HepG2 (cell line): ENCODE results near the gene BICRAL. TPM values are rescaled to one million over a fixed set of nuclear protein-coding genes. Genes with fewer than 3 reads are reported as not detected.

Source experiments
- CBX2 ChIP-seq, 2 experiments: fragments of 200-600 bp in 1 of 2; sonication (generic); formaldehyde crosslinking in 1 of 2; IDR thresholded peaks; 2 replicates each; pipeline versions ENCODE4 v1.7.0 to v1.8.1; 2018 to 2022; ENCODE audit warnings: low read depth in 2 of 2, low read length in 1 of 2, mild to moderate bottlenecking in 1 of 2, missing genetic modification reagents in 1 of 2
- HES4 ChIP-seq: sonication (generic); formaldehyde crosslinking; IDR thresholded peaks from 2 replicates; pipeline ENCODE4 v1.9.0; 2021; ENCODE audit warnings: mild to moderate bottlenecking, missing genetic modification reagents, borderline replicate concordance
- MAFK ChIP-seq, 2 experiments: IDR thresholded peaks in 1 of 2; conservative IDR thresholded peaks in 1 of 2; 2 replicates each; pipeline ENCODE4 v1.6.1; 2011; ENCODE audit warnings: improper control_type of control experiment in 2 of 2, low read length in 2 of 2
- MAX ChIP-seq: IDR thresholded peaks from 2 replicates; pipeline ENCODE4 v1.6.1; 2012; ENCODE audit warnings: inconsistent platforms
- POLR2G ChIP-seq: fragments of 200-400 bp; formaldehyde crosslinking; IDR thresholded peaks from 2 replicates; pipeline ENCODE4 v1.6.1; 2018; ENCODE audit warnings: mild to moderate bottlenecking, low read depth, low read length, moderate library complexity
- PTBP1 ChIP-seq: fragments of 200-400 bp; formaldehyde crosslinking; IDR thresholded peaks from 2 replicates; pipeline ENCODE4 v1.6.1; 2018; ENCODE audit warnings: low read length, low read depth; ENCODE audit not compliant: poor library complexity, severe bottlenecking
- RBFOX2 ChIP-seq: fragments of 200-400 bp; formaldehyde crosslinking; IDR thresholded peaks from 2 replicates; pipeline ENCODE4 v1.6.1; 2017; ENCODE audit warnings: low read depth, mild to moderate bottlenecking, low read length
- SNAPC4 ChIP-seq: sonication (generic); formaldehyde crosslinking; IDR thresholded peaks from 2 replicates; pipeline ENCODE4 v1.4.0; 2020; ENCODE audit warnings: mild to moderate bottlenecking, missing genetic modification reagents
- XRCC5 ChIP-seq: fragments of 200-400 bp; formaldehyde crosslinking; optimal IDR thresholded peaks from 2 replicates; pipeline ENCODE3; 2017; ENCODE audit warnings: mild to moderate bottlenecking, low read length
- ZBTB1 ChIP-seq: sonication (generic); formaldehyde crosslinking; IDR thresholded peaks from 2 replicates; pipeline ENCODE4 v1.4.0; 2020; ENCODE audit warnings: missing genetic modification reagents, borderline replicate concordance
- ZBTB33 ChIP-seq: sonication (generic); formaldehyde crosslinking; IDR thresholded peaks from 2 replicates; pipeline ENCODE4 v1.4.0; 2020; ENCODE audit warnings: missing genetic modification reagents
- ZFP1 ChIP-seq: IDR thresholded peaks from 2 replicates; pipeline ENCODE4 v1.6.1; 2016
- ZFP90 ChIP-seq: sonication (generic); formaldehyde crosslinking; IDR thresholded peaks from 2 replicates; pipeline ENCODE4 v1.8.0; 2022; ENCODE audit warnings: missing genetic modification reagents, mild to moderate bottlenecking, inconsistent platforms, borderline replicate concordance
- ZNF160 ChIP-seq: sonication (generic); formaldehyde crosslinking; IDR thresholded peaks from 2 replicates; pipeline ENCODE4 v1.8.0; 2022; ENCODE audit warnings: mild to moderate bottlenecking, inconsistent platforms, missing genetic modification reagents
- polyA plus RNA-seq, 8 experiments: library from polyadenylated mRNA; depleted of rRNA in 3 of 8; stranded (reverse) in 7 of 8; unstranded in 1 of 8; fragments of >200 nt; fragmentation: Illumina TruSeq in 4 of 8; extraction: Trizol in 4 of 8; gene quantifications; 2 replicates each; pipeline versions ENCODE4 v1.2.1 to v1.2.3, GENCODE V29; 2011 to 2016; ENCODE audit warnings: low read depth in 4 of 8, missing spikeins in 1 of 8, mixed read lengths in 1 of 8; ENCODE audit not compliant: insufficient read depth in 1 of 8
- total RNA-seq, 5 experiments: library from RNA; depleted of rRNA; stranded (reverse); fragments of >200 nt; fragmentation: Illumina TruSeq; extraction: Trizol; gene quantifications; 2 replicates each; pipeline ENCODE4 v1.2.3, GENCODE V29; 2016; ENCODE audit warnings: low read depth in 1 of 5
- TF ChIP-seq, protein P1 (sequence below): sonication (generic); formaldehyde crosslinking; IDR thresholded peaks from 2 replicates; pipeline ENCODE4 v1.5.0; 2020; ENCODE audit warnings: mild to moderate bottlenecking, missing genetic modification reagents, moderate library complexity
- TF ChIP-seq, protein P2 (sequence below): IDR thresholded peaks from 2 replicates; pipeline ENCODE4 v1.6.1; 2016; ENCODE audit warnings: low read depth, borderline replicate concordance
- TF ChIP-seq, protein P3 (sequence below), 2 experiments: fragments of 450-650 bp in 1 of 2; sonication (generic) in 1 of 2; formaldehyde crosslinking; IDR thresholded peaks; 2 replicates each; pipeline versions ENCODE4 v1.5.0 to v1.8.0; 2020 to 2022; ENCODE audit warnings: mild to moderate bottlenecking in 1 of 2, missing genetic modification reagents in 1 of 2

BICRAL gene
- total and polyA plus RNA-seq, 2 of the 13 experiments (the other 11 are each of a cell fraction or from before 2014, with no cell fraction given), result 5.0 to 13.5 TPM

DNA sequence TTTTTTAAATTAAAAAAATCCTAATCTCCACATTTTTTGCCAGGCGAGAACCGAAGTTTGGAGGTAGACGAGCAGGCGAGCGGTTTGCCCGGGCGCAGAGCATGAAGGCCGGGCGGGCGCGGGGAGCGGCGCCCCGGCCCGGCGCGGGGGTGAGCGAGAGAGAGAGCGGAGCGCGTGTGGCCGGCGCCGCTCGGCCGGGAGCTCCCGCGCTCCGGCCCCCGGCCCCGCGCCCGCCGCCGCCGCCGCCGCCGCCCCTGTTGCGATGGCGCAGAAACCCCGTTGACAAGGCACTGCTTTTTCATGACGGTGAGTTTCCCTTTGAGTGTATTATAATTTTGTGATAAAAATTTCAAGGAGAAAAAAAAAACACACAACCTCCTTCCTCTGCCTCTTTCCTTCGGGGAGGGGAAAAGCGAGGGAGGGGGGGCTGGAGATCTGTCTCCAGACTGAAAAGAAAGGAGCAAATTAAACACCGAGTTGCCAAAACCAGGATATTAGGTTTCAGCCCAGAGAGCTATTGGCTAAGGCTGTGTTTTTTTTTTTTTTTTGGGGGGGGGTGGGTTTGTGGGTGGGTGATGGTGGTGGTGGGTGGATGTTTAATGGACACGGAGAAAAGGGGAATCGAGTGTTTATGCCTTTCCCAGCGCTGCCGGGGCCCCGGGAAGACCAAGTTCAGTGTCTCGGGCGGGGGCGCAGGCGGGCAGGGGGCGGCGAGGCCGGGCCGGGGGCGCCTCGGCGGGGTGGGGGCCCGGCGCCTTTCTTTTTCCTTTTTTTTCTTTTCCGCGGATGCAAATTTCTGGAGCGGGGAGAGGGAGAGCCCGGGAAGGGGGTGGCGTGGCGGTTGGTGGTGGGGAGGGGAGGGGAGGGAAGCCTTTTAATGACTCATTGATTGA, at the start of gene BICRAL (continued):
- TF ChIP-seq, protein P1, sequence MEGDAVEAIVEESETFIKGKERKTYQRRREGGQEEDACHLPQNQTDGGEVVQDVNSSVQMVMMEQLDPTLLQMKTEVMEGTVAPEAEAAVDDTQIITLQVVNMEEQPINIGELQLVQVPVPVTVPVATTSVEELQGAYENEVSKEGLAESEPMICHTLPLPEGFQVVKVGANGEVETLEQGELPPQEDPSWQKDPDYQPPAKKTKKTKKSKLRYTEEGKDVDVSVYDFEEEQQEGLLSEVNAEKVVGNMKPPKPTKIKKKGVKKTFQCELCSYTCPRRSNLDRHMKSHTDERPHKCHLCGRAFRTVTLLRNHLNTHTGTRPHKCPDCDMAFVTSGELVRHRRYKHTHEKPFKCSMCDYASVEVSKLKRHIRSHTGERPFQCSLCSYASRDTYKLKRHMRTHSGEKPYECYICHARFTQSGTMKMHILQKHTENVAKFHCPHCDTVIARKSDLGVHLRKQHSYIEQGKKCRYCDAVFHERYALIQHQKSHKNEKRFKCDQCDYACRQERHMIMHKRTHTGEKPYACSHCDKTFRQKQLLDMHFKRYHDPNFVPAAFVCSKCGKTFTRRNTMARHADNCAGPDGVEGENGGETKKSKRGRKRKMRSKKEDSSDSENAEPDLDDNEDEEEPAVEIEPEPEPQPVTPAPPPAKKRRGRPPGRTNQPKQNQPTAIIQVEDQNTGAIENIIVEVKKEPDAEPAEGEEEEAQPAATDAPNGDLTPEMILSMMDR (CRISPR knock-in tag), result no peak
- TF ChIP-seq RBFOX2 (peak; percentile 71), ZBTB1 (no peak), PTBP1 (no peak), XRCC5 (no peak), MAX (peak; percentile 55), SNAPC4 (peak; percentile 60; the same call in 1 of the 2 replicates), ZFP1 (no peak), CBX2 (IDR thresholded peaks at IDR 0.05; ENCODE audit: low read depth, low read length) (no peak), CBX2 (CRISPR knock-in tag; IDR thresholded peaks at IDR 0.05; ENCODE audit: low read depth) (no peak), MAFK (conservative IDR thresholded peaks at IDR 0.05 in 1 of 2, IDR thresholded peaks at IDR 0.05 in 1 of 2; ENCODE audit: low read length in 2 of 2) (no peak), ZFP90 (no peak), ZNF160 (CRISPR knock-in tag) (no peak), POLR2G (peak; percentile 76), ZBTB33 (CRISPR knock-in tag) (no peak), HES4 (CRISPR knock-in tag) (no peak)
- TF ChIP-seq, protein P2, sequence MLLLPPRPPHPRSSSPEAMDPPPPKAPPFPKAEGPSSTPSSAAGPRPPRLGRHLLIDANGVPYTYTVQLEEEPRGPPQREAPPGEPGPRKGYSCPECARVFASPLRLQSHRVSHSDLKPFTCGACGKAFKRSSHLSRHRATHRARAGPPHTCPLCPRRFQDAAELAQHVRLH (CRISPR knock-in tag), result no peak
- TF ChIP-seq, protein P3, sequence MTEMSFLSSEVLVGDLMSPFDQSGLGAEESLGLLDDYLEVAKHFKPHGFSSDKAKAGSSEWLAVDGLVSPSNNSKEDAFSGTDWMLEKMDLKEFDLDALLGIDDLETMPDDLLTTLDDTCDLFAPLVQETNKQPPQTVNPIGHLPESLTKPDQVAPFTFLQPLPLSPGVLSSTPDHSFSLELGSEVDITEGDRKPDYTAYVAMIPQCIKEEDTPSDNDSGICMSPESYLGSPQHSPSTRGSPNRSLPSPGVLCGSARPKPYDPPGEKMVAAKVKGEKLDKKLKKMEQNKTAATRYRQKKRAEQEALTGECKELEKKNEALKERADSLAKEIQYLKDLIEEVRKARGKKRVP (CRISPR knock-in tag; IDR thresholded peaks at IDR 0.05), result peak in 1 of 2 experiments; percentile 29; a peak in 1 of 4 replicates
